HCT116 (cell line): ENCODE data around the gene CRIP3. TPM values are rescaled to one million over a fixed set of nuclear protein-coding genes. Genes with fewer than 3 reads are reported as not detected.

Source experiments
- ATAC-seq: fragments of 200-7000 bp; cut with Tn5 transposase; 2 replicates; pipeline ENCODE4 v1.9.1; 2020; ENCODE audit warnings: mild to moderate bottlenecking, moderate library complexity
- BruUV-seq: library from RNA; stranded (reverse); fragments of 400-500 nt; replicated peaks from 2 replicates; lab custom pipeline; 2021; lab: Mats Ljungman, UMichigan
- CTCF ChIA-PET: fragments of 300-600 bp; sonication (Branson Sonifier 250); formaldehyde crosslinking; loops from one replicate; lab custom pipeline; 2021; ENCODE audit warnings: antibody characterized with exemption; lab: Charles Lee
- POLR2A ChIA-PET: fragments of 300-600, 350-600 bp; sonication (Branson Sonifier 250); formaldehyde crosslinking; loops from one replicate; lab custom pipeline; 2021; ENCODE audit warnings: antibody characterized with exemption; lab: Charles Lee
- RAD21 ChIA-PET, 2 experiments: fragments of 300-600 bp; sonication (Branson Sonifier 250); formaldehyde crosslinking; loops; one replicate each; lab custom pipeline; 2023; ENCODE audit warnings: low total read pairs in 2 of 2; ENCODE audit not compliant: uncharacterized antibody in 2 of 2, unreplicated experiment in 2 of 2, low non-redundant PET in 1 of 2; lab: Charles Lee
- DNase-seq: peaks from one replicate; pipeline ENCODE4 v3.0.0-alpha.2; 2010; ENCODE audit warnings: low read depth, low spot score
- H2AFZ ChIP-seq: fragments of 200-600 bp; shearing (Covaris generic), sonication (generic); 2 replicates; pipeline ENCODE4 v1.6.1; 2017; ENCODE audit warnings: low read depth, mixed run types, mixed read lengths, antibody characterized with exemption, low read length; ENCODE audit not compliant: poor library complexity, severe bottlenecking
- H3K27ac ChIP-seq: 2 replicates; pipeline ENCODE4 v1.5.1; 2012; ENCODE audit warnings: low read depth, low read length
- H3K27me3 ChIP-seq: fragments of 200-600 bp; sonication (generic); 2 replicates; pipeline ENCODE4 v1.6.1; 2016; ENCODE audit warnings: mixed run types, low read length, mixed read lengths; ENCODE audit not compliant: insufficient read depth
- H3K36me3 ChIP-seq, 2 experiments: fragments of 200-500 bp in 1 of 2; fragments of 200-600 bp in 1 of 2; sonication (Bioruptor generic) in 1 of 2; sonication (generic) in 1 of 2; 2 replicates each; pipeline versions ENCODE4 v1.5.1 to v1.6.1; 2014 to 2016; ENCODE audit warnings: low read length in 2 of 2, inconsistent platforms in 1 of 2, mixed read lengths in 1 of 2, mixed run types in 1 of 2; ENCODE audit not compliant: insufficient read depth in 2 of 2, control insufficient read depth in 1 of 2
- H3K4me1 ChIP-seq, 2 experiments: fragments of 200-600 bp in 1 of 2; sonication (generic) in 1 of 2; 2 replicates each; pipeline versions ENCODE4 v1.5.1 to v1.6.1; 2012 to 2017; ENCODE audit warnings: low read length in 2 of 2, inconsistent platforms in 1 of 2, mild to moderate bottlenecking in 1 of 2, mixed read lengths in 1 of 2, mixed run types in 1 of 2, moderate library complexity in 1 of 2; ENCODE audit not compliant: insufficient read depth in 2 of 2, control insufficient read depth in 1 of 2
- H3K4me2 ChIP-seq: fragments of 200-600 bp; sonication (generic); 2 replicates; pipeline ENCODE4 v1.6.1; 2017; ENCODE audit warnings: mixed run types, low read length, mixed read lengths
- H3K4me3 ChIP-seq, 2 experiments: fragments of 200-600 bp in 1 of 2; sonication (generic) in 1 of 2; replicated peaks in 1 of 2; 2 replicates each; pipeline ENCODE4 v1.5.1; 2011 to 2016; ENCODE audit warnings: low read length in 2 of 2, control low read depth in 1 of 2, low read depth in 1 of 2, mild to moderate bottlenecking in 1 of 2, mixed read lengths in 1 of 2, mixed run types in 1 of 2
- H3K79me2 ChIP-seq: fragments of 200-600 bp; sonication (generic); 2 replicates; pipeline ENCODE4 v1.6.1; 2017; ENCODE audit warnings: mild to moderate bottlenecking, mixed run types, low read length, moderate library complexity, mixed read lengths; ENCODE audit not compliant: insufficient read depth
- H3K9ac ChIP-seq: fragments of 200-600 bp; sonication (generic); 2 replicates; pipeline ENCODE4 v1.6.1; 2016; ENCODE audit warnings: low read length, mixed read lengths
- H3K9me2 ChIP-seq: fragments of 200-600 bp; sonication (generic), shearing (Covaris generic); 2 replicates; pipeline ENCODE4 v1.6.1; 2017; ENCODE audit warnings: mixed run types, mild to moderate bottlenecking, moderate library complexity; ENCODE audit not compliant: insufficient read depth
- H3K9me3 ChIP-seq, 2 experiments: fragments of 200-500 bp in 1 of 2; fragments of 200-600 bp in 1 of 2; sonication (Bioruptor generic) in 1 of 2; sonication (generic) in 1 of 2; 2 replicates each; pipeline ENCODE4 v1.6.1; 2014 to 2017; ENCODE audit warnings: low read length in 2 of 2, mixed read lengths in 2 of 2, inconsistent platforms in 1 of 2, low read depth in 1 of 2, mild to moderate bottlenecking in 1 of 2, mixed run types in 1 of 2, moderate library complexity in 1 of 2; ENCODE audit not compliant: control insufficient read depth in 1 of 2, insufficient read depth in 1 of 2
- H4K20me1 ChIP-seq: fragments of 200-600 bp; sonication (generic), shearing (Covaris generic); 2 replicates; pipeline ENCODE4 v1.6.1; 2017; ENCODE audit warnings: mixed run types, mild to moderate bottlenecking, moderate library complexity; ENCODE audit not compliant: insufficient read depth
- CBX3 ChIP-seq: IDR thresholded peaks from 2 replicates; pipeline ENCODE4 v1.6.1; 2012; ENCODE audit warnings: low read depth
- CEBPB ChIP-seq: IDR thresholded peaks from 2 replicates; pipeline ENCODE4 v1.6.1; 2012; ENCODE audit warnings: low read depth
- ELF1 ChIP-seq: IDR thresholded peaks from 2 replicates; pipeline ENCODE4 v1.6.1; 2012; ENCODE audit warnings: low read depth, borderline replicate concordance
- EZH2 ChIP-seq: fragments of 200-600 bp; sonication (generic); IDR thresholded peaks from 2 replicates; pipeline ENCODE4 v1.6.1; 2017; ENCODE audit warnings: antibody characterized with exemption, mixed run types
- EZH2phosphoT487 ChIP-seq: fragments of 200-600 bp; IDR thresholded peaks from 2 replicates; pipeline ENCODE4 v1.6.1; 2018; ENCODE audit warnings: antibody characterized with exemption, borderline replicate concordance
- POLR2A ChIP-seq: IDR thresholded peaks from 2 replicates; pipeline ENCODE4 v1.7.0; 2011; ENCODE audit warnings: borderline replicate concordance; ENCODE audit not compliant: insufficient read depth, insufficient read length; ENCODE audit errors: extremely low read depth
- POLR2AphosphoS5 ChIP-seq: IDR thresholded peaks from 2 replicates; pipeline ENCODE4 v1.6.1; 2011; ENCODE audit warnings: mild to moderate bottlenecking, low read depth, low read length, moderate library complexity
- RAD21 ChIP-seq: IDR thresholded peaks from 2 replicates; pipeline ENCODE4 v1.6.1; 2012; ENCODE audit warnings: low read depth, mild to moderate bottlenecking
- SP1 ChIP-seq: IDR thresholded peaks from 2 replicates; pipeline ENCODE4 v1.6.1; 2012; ENCODE audit warnings: low read depth
- SRF ChIP-seq: IDR thresholded peaks from 2 replicates; pipeline ENCODE4 v1.6.1; 2012; ENCODE audit warnings: low read depth
- TCF7L2 ChIP-seq: IDR thresholded peaks from 2 replicates; pipeline ENCODE4 v1.7.0; 2011; ENCODE audit warnings: borderline replicate concordance, inconsistent platforms; ENCODE audit not compliant: insufficient read depth, insufficient read length; ENCODE audit errors: extremely low read depth
- intact Hi-C: fragments of 100-400 bp; cut with micrococcal nuclease; formaldehyde crosslinking; loops from 2 replicates; pipeline ENCODE4 v1.10.0; 2022
- total RNA-seq: library from RNA; stranded (reverse); gene quantifications from one replicate; pipeline ENCODE4 v1.2.1, GENCODE V29; 2021; ENCODE audit not compliant: unreplicated experiment
- TF ChIP-seq, protein P1 (sequence below), 3 experiments: fragments of 200-600 bp in 1 of 3; sonication (generic) in 1 of 3; IDR thresholded peaks in 2 of 3; conservative IDR thresholded peaks in 1 of 3; 2 replicates each; pipeline ENCODE4 v1.5.1; 2012 to 2017; ENCODE audit warnings: low read depth in 2 of 3, low read length in 2 of 3, antibody characterized with exemption in 1 of 3, borderline replicate concordance in 1 of 3, control low read depth in 1 of 3, mild to moderate bottlenecking in 1 of 3, mixed read lengths in 1 of 3, mixed run types in 1 of 3, moderate library complexity in 1 of 3; ENCODE audit not compliant: insufficient read depth in 1 of 3
- TF ChIP-seq, protein P2 (sequence below): IDR thresholded peaks from 2 replicates; pipeline ENCODE4 v1.6.1; 2012
- TF ChIP-seq, protein P3 (sequence below): IDR thresholded peaks from 2 replicates; pipeline ENCODE4 v1.6.1; 2012
- TF ChIP-seq, protein P4 (sequence below): IDR thresholded peaks from 2 replicates; pipeline ENCODE4 v1.6.1; 2011; ENCODE audit warnings: mild to moderate bottlenecking, low read length, moderate library complexity; ENCODE audit not compliant: insufficient replicate concordance; ENCODE audit errors: extremely low read depth

The CRIP3 gene
- total RNA-seq, 1 experiment from 2014 or later: not detected

DNA sequence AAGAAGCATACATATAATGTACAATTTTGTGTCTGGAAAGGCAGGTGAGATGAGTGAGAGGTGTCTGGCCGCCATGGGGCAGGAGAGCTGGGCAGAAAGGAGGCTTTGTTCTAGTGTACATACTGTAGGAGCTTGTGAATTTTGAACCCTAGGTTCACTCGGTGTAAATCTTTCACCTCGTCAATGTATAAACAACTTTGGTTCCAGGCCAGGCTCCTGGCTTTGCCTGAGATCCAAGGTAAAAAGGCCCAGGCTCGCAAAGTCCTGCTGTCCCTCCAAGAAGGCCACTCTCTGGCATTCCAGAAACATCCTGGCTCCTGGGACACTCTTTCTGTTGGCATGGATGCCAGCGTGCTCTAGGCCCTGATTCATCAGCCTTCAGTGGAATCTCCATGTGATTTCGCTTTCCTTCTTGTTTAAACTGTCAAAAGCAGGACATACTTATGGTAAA lies 17.7 kb downstream of the CRIP3 start:
- Histone ChIP-seq H3K9ac (no peak overlapping the region), H3K36me3 (no peaks in the 10 kb centered on the region), H3K4me2 (no peak overlapping the region), H3K9me2 (no peaks in the 10 kb centered on the region), H3K9me3 (no peaks in the 10 kb centered on the region), H2AFZ (no peak overlapping the region), H4K20me1 (no peaks in the 10 kb centered on the region), H3K27me3 (no peaks in the 10 kb centered on the region), H3K79me2 (no peaks in the 10 kb centered on the region), H3K4me1 (no peaks in the 10 kb centered on the region), H3K4me3 (no peak overlapping the region), H3K27ac (no peak overlapping the region)
- DNase-seq (no peak), ATAC-seq (no peak)
- CTCF ChIA-PET: no interaction called here
- RAD21 ChIA-PET: no interaction called here
- POLR2A ChIA-PET: no interaction called here
- intact Hi-C loops: no loop called here
- BruUV-seq: no TSS peak
- TF ChIP-seq CEBPB: no peak
- TF ChIP-seq, protein P1, sequence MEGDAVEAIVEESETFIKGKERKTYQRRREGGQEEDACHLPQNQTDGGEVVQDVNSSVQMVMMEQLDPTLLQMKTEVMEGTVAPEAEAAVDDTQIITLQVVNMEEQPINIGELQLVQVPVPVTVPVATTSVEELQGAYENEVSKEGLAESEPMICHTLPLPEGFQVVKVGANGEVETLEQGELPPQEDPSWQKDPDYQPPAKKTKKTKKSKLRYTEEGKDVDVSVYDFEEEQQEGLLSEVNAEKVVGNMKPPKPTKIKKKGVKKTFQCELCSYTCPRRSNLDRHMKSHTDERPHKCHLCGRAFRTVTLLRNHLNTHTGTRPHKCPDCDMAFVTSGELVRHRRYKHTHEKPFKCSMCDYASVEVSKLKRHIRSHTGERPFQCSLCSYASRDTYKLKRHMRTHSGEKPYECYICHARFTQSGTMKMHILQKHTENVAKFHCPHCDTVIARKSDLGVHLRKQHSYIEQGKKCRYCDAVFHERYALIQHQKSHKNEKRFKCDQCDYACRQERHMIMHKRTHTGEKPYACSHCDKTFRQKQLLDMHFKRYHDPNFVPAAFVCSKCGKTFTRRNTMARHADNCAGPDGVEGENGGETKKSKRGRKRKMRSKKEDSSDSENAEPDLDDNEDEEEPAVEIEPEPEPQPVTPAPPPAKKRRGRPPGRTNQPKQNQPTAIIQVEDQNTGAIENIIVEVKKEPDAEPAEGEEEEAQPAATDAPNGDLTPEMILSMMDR (IDR thresholded peaks at IDR 0.05 in 2 of 3, conservative IDR thresholded peaks at IDR 0.05 in 1 of 3; ENCODE audit: borderline replicate concordance in 1 of 3, insufficient read depth in 1 of 3, low read depth in 2 of 3, low read length in 2 of 3): no peak
- TF ChIP-seq, protein P2, sequence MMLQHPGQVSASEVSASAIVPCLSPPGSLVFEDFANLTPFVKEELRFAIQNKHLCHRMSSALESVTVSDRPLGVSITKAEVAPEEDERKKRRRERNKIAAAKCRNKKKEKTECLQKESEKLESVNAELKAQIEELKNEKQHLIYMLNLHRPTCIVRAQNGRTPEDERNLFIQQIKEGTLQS: no peak
- TF ChIP-seq POLR2AphosphoS5: no peak
- no peak for TF ChIP-seq SP1
- no peak for TF ChIP-seq EZH2phosphoT487
- TF ChIP-seq CBX3: no peak
- TF ChIP-seq POLR2A: no peak
- no peak for TF ChIP-seq SRF
- TF ChIP-seq EZH2: no peak
- TF ChIP-seq, protein P3, sequence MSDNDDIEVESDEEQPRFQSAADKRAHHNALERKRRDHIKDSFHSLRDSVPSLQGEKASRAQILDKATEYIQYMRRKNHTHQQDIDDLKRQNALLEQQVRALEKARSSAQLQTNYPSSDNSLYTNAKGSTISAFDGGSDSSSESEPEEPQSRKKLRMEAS: no peak
- TF ChIP-seq ELF1: no peak
- TF ChIP-seq TCF7L2: no peak
- TF ChIP-seq, protein P4, sequence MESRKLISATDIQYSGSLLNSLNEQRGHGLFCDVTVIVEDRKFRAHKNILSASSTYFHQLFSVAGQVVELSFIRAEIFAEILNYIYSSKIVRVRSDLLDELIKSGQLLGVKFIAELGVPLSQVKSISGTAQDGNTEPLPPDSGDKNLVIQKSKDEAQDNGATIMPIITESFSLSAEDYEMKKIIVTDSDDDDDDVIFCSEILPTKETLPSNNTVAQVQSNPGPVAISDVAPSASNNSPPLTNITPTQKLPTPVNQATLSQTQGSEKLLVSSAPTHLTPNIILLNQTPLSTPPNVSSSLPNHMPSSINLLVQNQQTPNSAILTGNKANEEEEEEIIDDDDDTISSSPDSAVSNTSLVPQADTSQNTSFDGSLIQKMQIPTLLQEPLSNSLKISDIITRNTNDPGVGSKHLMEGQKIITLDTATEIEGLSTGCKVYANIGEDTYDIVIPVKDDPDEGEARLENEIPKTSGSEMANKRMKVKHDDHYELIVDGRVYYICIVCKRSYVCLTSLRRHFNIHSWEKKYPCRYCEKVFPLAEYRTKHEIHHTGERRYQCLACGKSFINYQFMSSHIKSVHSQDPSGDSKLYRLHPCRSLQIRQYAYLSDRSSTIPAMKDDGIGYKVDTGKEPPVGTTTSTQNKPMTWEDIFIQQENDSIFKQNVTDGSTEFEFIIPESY: no peak
- no peak for TF ChIP-seq RAD21
